Panc1 (cell line): Measurements from ENCODE around the gene HSBP1L1.

Source experiments
- POLR2AphosphoS5 ChIP-seq: IDR thresholded peaks from 2 replicates; pipeline ENCODE4 v1.6.1; 2012; ENCODE audit warnings: mild to moderate bottlenecking, low read depth, low read length, moderate library complexity
- SIN3A ChIP-seq: IDR thresholded peaks from 2 replicates; pipeline ENCODE4 v1.6.1; 2012; ENCODE audit warnings: low read depth, mild to moderate bottlenecking, low read length, moderate library complexity, borderline replicate concordance; ENCODE audit not compliant: insufficient read depth
- TCF7L2 ChIP-seq: IDR thresholded peaks from 2 replicates; pipeline ENCODE4 v1.6.1; 2011; ENCODE audit warnings: mild to moderate bottlenecking, low read depth, low read length, inconsistent platforms
- TF ChIP-seq, protein P1 (sequence below): fragments of 450-650 bp; IDR thresholded peaks from 2 replicates; pipeline ENCODE4 v1.5.1; 2017; ENCODE audit warnings: mild to moderate bottlenecking
- TF ChIP-seq, protein P2 (sequence below), 2 experiments: IDR thresholded peaks; 2 replicates each; pipeline ENCODE4 v1.6.1; 2011 to 2012; ENCODE audit warnings: low read depth in 2 of 2, control low read depth in 1 of 2, low read length in 1 of 2, mild to moderate bottlenecking in 1 of 2, moderate library complexity in 1 of 2; ENCODE audit not compliant: insufficient read depth in 1 of 2

DNA sequence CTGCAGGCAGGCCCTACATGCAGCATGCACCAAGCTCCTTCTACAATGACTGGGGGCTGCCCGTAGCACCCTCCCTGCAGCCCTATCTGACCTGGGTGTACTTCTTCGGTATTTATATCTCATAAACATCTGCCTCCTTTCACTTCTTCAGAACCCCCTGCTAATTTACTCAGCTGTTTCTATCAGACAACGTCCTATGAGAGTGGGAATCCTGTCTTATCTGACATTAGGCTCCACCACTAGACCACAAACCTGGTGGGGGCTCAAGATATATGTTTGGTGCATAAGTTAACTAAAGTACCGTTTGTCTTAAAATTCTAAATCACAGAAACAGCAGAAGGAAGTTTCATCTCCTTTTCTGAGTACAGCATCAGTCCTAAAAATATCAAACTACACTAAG is 10.6 kb downstream of the HSBP1L1 start:
- TF ChIP-seq, protein P1, sequence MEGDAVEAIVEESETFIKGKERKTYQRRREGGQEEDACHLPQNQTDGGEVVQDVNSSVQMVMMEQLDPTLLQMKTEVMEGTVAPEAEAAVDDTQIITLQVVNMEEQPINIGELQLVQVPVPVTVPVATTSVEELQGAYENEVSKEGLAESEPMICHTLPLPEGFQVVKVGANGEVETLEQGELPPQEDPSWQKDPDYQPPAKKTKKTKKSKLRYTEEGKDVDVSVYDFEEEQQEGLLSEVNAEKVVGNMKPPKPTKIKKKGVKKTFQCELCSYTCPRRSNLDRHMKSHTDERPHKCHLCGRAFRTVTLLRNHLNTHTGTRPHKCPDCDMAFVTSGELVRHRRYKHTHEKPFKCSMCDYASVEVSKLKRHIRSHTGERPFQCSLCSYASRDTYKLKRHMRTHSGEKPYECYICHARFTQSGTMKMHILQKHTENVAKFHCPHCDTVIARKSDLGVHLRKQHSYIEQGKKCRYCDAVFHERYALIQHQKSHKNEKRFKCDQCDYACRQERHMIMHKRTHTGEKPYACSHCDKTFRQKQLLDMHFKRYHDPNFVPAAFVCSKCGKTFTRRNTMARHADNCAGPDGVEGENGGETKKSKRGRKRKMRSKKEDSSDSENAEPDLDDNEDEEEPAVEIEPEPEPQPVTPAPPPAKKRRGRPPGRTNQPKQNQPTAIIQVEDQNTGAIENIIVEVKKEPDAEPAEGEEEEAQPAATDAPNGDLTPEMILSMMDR = no peak
- TF ChIP-seq POLR2AphosphoS5 (no peak), SIN3A (no peak), TCF7L2 (no peak)
- TF ChIP-seq, protein P2, sequence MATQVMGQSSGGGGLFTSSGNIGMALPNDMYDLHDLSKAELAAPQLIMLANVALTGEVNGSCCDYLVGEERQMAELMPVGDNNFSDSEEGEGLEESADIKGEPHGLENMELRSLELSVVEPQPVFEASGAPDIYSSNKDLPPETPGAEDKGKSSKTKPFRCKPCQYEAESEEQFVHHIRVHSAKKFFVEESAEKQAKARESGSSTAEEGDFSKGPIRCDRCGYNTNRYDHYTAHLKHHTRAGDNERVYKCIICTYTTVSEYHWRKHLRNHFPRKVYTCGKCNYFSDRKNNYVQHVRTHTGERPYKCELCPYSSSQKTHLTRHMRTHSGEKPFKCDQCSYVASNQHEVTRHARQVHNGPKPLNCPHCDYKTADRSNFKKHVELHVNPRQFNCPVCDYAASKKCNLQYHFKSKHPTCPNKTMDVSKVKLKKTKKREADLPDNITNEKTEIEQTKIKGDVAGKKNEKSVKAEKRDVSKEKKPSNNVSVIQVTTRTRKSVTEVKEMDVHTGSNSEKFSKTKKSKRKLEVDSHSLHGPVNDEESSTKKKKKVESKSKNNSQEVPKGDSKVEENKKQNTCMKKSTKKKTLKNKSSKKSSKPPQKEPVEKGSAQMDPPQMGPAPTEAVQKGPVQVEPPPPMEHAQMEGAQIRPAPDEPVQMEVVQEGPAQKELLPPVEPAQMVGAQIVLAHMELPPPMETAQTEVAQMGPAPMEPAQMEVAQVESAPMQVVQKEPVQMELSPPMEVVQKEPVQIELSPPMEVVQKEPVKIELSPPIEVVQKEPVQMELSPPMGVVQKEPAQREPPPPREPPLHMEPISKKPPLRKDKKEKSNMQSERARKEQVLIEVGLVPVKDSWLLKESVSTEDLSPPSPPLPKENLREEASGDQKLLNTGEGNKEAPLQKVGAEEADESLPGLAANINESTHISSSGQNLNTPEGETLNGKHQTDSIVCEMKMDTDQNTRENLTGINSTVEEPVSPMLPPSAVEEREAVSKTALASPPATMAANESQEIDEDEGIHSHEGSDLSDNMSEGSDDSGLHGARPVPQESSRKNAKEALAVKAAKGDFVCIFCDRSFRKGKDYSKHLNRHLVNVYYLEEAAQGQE (IDR thresholded peaks at IDR 0.05; ENCODE audit: insufficient read depth in 1 of 2, low read depth in 2 of 2, low read length in 1 of 2) = no peak
